Measurements from ENCODE around the gene PRELID3B. TPM values are rescaled to one million over a fixed set of nuclear protein-coding genes. Genes with fewer than 3 reads are reported as not detected.

PRELID3B gene
- total RNA-seq, 1 donor, result 75.7 TPM

- no peak for DNase-seq (ENCODE audit: low read depth)
- TF ChIP-seq CTCF (IDR thresholded peaks at IDR 0.05; ENCODE audit: insufficient read depth, low read length), result no peak
- H3K4me3 ChIP-seq (ENCODE audit: low read depth, low read length), result no peak overlapping the region
Observed at GRCh38 chr20:59071216-59071615, 28.6 kb upstream of the PRELID3B start.

- no peak overlapping the region for H3K4me3 ChIP-seq (ENCODE audit: low read depth, low read length)
- DNase-seq (ENCODE audit: low read depth), result no peak
- no peak for TF ChIP-seq CTCF (IDR thresholded peaks at IDR 0.05; ENCODE audit: insufficient read depth, low read length)
Observed at GRCh38 chr20:59069026-59069425, 26.4 kb upstream of the PRELID3B start.

- no peak for DNase-seq (ENCODE audit: low read depth)
- no peak for TF ChIP-seq CTCF (IDR thresholded peaks at IDR 0.05; ENCODE audit: insufficient read depth, low read length)
- H3K4me3 ChIP-seq (ENCODE audit: low read depth, low read length), result no peak overlapping the region
Observed at GRCh38 chr20:59068534-59068933, 25.9 kb upstream of the PRELID3B start.

GRCh38 chr20:59064214-59064722, 21.7 kb upstream of the PRELID3B start:
- no peak overlapping the region for H3K4me3 ChIP-seq (ENCODE audit: low read depth, low read length)
- TF ChIP-seq CTCF (IDR thresholded peaks at IDR 0.05; ENCODE audit: insufficient read depth, low read length), result no peak
- DNase-seq (ENCODE audit: low read depth), result no peak

GRCh38 chr20:59063358-59064213, 21.0 kb upstream of the PRELID3B start:
- peak; percentile 72 for DNase-seq (ENCODE audit: low read depth)
- TF ChIP-seq CTCF (IDR thresholded peaks at IDR 0.05; ENCODE audit: insufficient read depth, low read length), result no peak
- peak overlapping the region; percentile 26 for H3K4me3 ChIP-seq (ENCODE audit: low read depth, low read length)

- no peak for TF ChIP-seq CTCF (IDR thresholded peaks at IDR 0.05; ENCODE audit: insufficient read depth, low read length)
- H3K4me3 ChIP-seq (ENCODE audit: low read depth, low read length), result no peak overlapping the region
Observed at GRCh38 chr20:59062081-59062480, 19.5 kb upstream of the PRELID3B start.

More at GRCh38 chr20:59062081-59062480, 19.5 kb upstream of the PRELID3B start:
- no peak for DNase-seq (ENCODE audit: low read depth)

All from fibroblast of the aortic adventitia (primary cell).